Fibroblast of villous mesenchyme (primary cell): ENCODE data around the gene RELB. TPM values are rescaled to one million over a fixed set of nuclear protein-coding genes. Genes with fewer than 3 reads are reported as not detected.

Source experiments
- DNase-seq: peaks from one replicate; pipeline ENCODE4 v3.0.0-alpha.2; 2010; ENCODE audit warnings: low read depth
- H3K4me3 ChIP-seq: 2 replicates; pipeline ENCODE4 v1.5.1; 2011; ENCODE audit warnings: low read depth, mild to moderate bottlenecking, low read length
- CTCF ChIP-seq: IDR thresholded peaks from 2 replicates; pipeline ENCODE4 v1.5.1; 2012; ENCODE audit warnings: low read depth, mild to moderate bottlenecking, low read length; ENCODE audit not compliant: insufficient read depth
- total RNA-seq: library from RNA; depleted of rRNA; stranded (reverse); fragments of >200 nt; gene quantifications from 2 replicates; pipeline ENCODE4 v1.2.3, GENCODE V29; 2012

Gene RELB
- total RNA-seq, 1 donor: 13.8 TPM

DNA sequence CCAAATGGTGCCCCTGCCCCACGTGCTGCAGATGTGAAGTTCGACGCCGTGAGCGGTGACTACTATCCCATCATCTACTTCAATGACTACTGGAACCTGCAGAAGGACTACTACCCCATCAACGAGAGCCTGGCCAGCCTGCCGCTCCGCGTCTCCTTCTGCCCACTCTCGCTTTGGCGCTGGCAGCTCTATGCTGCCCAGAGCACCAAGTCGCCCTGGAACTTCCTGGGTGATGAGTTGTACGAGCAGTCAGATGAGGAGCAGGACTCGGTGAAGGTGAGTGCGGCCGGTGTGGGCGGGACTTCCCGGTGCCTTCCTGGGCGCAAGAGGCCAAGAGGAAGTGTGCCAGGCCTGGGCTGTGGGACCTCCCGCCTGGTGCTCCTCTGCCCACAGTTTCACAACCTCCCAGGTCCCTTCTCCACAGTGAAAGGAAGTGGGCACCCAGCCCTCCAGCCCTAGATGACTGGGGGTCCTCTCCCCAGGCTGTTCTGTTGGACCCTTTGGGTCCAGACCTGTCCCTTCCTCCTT is 14.1 kb upstream of the RELB start:
- no peak overlapping the region for H3K4me3 ChIP-seq
- DNase-seq: no peak
- no peak for TF ChIP-seq CTCF

GRCh38 chr19:44988273-44988672 is 13.0 kb upstream of the RELB start:
- no peak for TF ChIP-seq CTCF
- no peak overlapping the region for H3K4me3 ChIP-seq
- DNase-seq: no peak

GRCh38 chr19:44988896-44989556 is 12.2 kb upstream of the RELB start:
- peak; percentile 63 for DNase-seq
- peak; percentile 73 for TF ChIP-seq CTCF
- H3K4me3 ChIP-seq: no peak overlapping the region

- DNase-seq: no peak
- H3K4me3 ChIP-seq: no peak overlapping the region
Measured at GRCh38 chr19:44990459-44990858, 10.8 kb upstream of the RELB start.

GRCh38 chr19:44990966-44991365 is 10.3 kb upstream of the RELB start:
- DNase-seq: no peak
- H3K4me3 ChIP-seq: no peak overlapping the region
- TF ChIP-seq CTCF: no peak

More at GRCh38 chr19:44990459-44990858, 10.8 kb upstream of the RELB start:
- no peak for TF ChIP-seq CTCF

GRCh38 chr19:44992336-44993163 is 8.7 kb upstream of the RELB start:
- no peak for TF ChIP-seq CTCF
- H3K4me3 ChIP-seq: no peak overlapping the region
- DNase-seq: no peak
